Lung (tissue), 12 donors: ENCODE measurements around the gene BCOR. TPM values are rescaled to one million over a fixed set of nuclear protein-coding genes. Genes with fewer than 3 reads are reported as not detected.

Source experiments
- ATAC-seq: fragments of 200-7000 bp; cut with Tn5 transposase; one replicate; pipeline ENCODE4 v1.9.1; 2020; ENCODE audit warnings: moderate number of reproducible peaks; ENCODE audit not compliant: insufficient read depth, low FRiP score
- DNase-seq, 3 donors: peaks; one replicate each; pipeline ENCODE4 v3.0.0-alpha.2; 2013 to 2017
- H3K27ac ChIP-seq, 2 donors: one replicate each; pipeline ENCODE4 v1.5.1; 2013; ENCODE audit warnings: mild to moderate bottlenecking in 2 of 2, moderate library complexity in 2 of 2, control low read depth in 1 of 2, inconsistent platforms in 1 of 2, low read depth in 1 of 2, low read length in 1 of 2
- H3K27me3 ChIP-seq, 3 donors: one replicate each; pipeline ENCODE4 v1.5.1; 2013; ENCODE audit warnings: low read length in 2 of 3; ENCODE audit not compliant: control insufficient read depth in 3 of 3, insufficient read depth in 3 of 3
- H3K36me3 ChIP-seq, 4 donors: one replicate each; pipeline ENCODE4 v1.5.1; 2013; ENCODE audit warnings: low read length in 4 of 4, mild to moderate bottlenecking in 1 of 4, moderate library complexity in 1 of 4; ENCODE audit not compliant: control insufficient read depth in 4 of 4, insufficient read depth in 4 of 4
- H3K4me1 ChIP-seq, 5 donors: one replicate each; pipeline ENCODE4 v1.5.1; 2013; ENCODE audit warnings: low read length in 5 of 5, mild to moderate bottlenecking in 2 of 5, moderate library complexity in 1 of 5; ENCODE audit not compliant: control insufficient read depth in 5 of 5, insufficient read depth in 5 of 5
- H3K4me3 ChIP-seq: one replicate; pipeline ENCODE4 v1.5.1; 2013; ENCODE audit warnings: mild to moderate bottlenecking, control low read depth, moderate library complexity
- H3K9ac ChIP-seq, 2 donors: one replicate each; pipeline ENCODE4 v1.5.1; 2013; ENCODE audit warnings: low read length in 2 of 2, control low read depth in 1 of 2; ENCODE audit not compliant: insufficient read depth in 1 of 2
- H3K9me3 ChIP-seq, 4 donors: one replicate each; pipeline ENCODE4 v1.5.1; 2013; ENCODE audit warnings: low read length in 3 of 4, mild to moderate bottlenecking in 1 of 4, moderate library complexity in 1 of 4; ENCODE audit not compliant: control insufficient read depth in 4 of 4, insufficient read depth in 3 of 4
- WGBS, 2 donors: extraction: QIAGEN DNeasy Blood & Tissue Kit; methylation state at CpG; one replicate each; pipeline ENCODE4 v1.1.7; 2013; 5-methylcytosine and 5-hydroxymethylcytosine counted together
- polyA plus RNA-seq, 2 donors: library from polyadenylated mRNA; stranded (reverse); fragments of 200-250 nt; gene quantifications; one replicate each; pipeline ENCODE4 v1.2.1, GENCODE V29; 2013
- total RNA-seq, 2 donors: library from RNA; depleted of rRNA in 1 of 2; stranded (reverse); fragments of >200 nt in 1 of 2; gene quantifications; one replicate each; pipeline ENCODE4 v1.2.1, GENCODE V29; 2014 to 2021
- TF ChIP-seq, protein P1 (sequence below): IDR thresholded peaks from 2 replicates; pipeline ENCODE4 v1.5.1; 2012; ENCODE audit warnings: mild to moderate bottlenecking; ENCODE audit errors: control extremely low read depth, extremely low read depth
- donor health status: control.
- donor health status: control.
- donor health status: Bipolar disorder and iron deficiency.
- donor health status: healthy.
- donor health status: DM: yes; HTN: yes; CAD: no.

Gene BCOR
- total and polyA plus RNA-seq, 4 donors, result 10.8 to 67.2 (median 15.9) TPM

GRCh38 chrX:40074959-40075332 is 22.8 kb downstream of the BCOR start:
- ATAC-seq (no peak), DNase-seq (no peak)
- Histone ChIP-seq H3K4me1 (peaks cover 0 to 10% (median 0%) of the 10 kb centered on the region in 5 donors), H3K27me3 (peaks cover 0 to 4% (median 0%) of the 10 kb centered on the region in 3 donors), H3K9me3 (no peaks in the 10 kb centered on the region), H3K36me3 (peaks cover 6 to 22% (median 8%) of the 10 kb centered on the region in 4 donors), H3K27ac (no peak overlapping the region), H3K4me3 (no peak overlapping the region), H3K9ac (no peak overlapping the region)
- 86 to 87% methylated on average over 14 of the region's 14 CpGs for WGBS, 2 donors
- TF ChIP-seq, protein P1, sequence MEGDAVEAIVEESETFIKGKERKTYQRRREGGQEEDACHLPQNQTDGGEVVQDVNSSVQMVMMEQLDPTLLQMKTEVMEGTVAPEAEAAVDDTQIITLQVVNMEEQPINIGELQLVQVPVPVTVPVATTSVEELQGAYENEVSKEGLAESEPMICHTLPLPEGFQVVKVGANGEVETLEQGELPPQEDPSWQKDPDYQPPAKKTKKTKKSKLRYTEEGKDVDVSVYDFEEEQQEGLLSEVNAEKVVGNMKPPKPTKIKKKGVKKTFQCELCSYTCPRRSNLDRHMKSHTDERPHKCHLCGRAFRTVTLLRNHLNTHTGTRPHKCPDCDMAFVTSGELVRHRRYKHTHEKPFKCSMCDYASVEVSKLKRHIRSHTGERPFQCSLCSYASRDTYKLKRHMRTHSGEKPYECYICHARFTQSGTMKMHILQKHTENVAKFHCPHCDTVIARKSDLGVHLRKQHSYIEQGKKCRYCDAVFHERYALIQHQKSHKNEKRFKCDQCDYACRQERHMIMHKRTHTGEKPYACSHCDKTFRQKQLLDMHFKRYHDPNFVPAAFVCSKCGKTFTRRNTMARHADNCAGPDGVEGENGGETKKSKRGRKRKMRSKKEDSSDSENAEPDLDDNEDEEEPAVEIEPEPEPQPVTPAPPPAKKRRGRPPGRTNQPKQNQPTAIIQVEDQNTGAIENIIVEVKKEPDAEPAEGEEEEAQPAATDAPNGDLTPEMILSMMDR, result no peak

- peaks cover 0 to 1% (median 0%) of the 10 kb centered on the region in 4 donors for H3K9me3 ChIP-seq
- peaks cover 0 to 4% (median 0%) of the 10 kb centered on the region in 3 donors for H3K27me3 ChIP-seq
- ATAC-seq (no peak), DNase-seq (no peak)
- no peak overlapping the region for H3K4me3 ChIP-seq
- 94 to 97% methylated on average over 37 of the region's 37 CpGs for WGBS, 2 donors
- peaks cover 6 to 25% (median 12%) of the 10 kb centered on the region in 4 donors for H3K36me3 ChIP-seq
- peaks cover 0 to 9% (median 2%) of the 10 kb centered on the region in 5 donors for H3K4me1 ChIP-seq
- H3K27ac ChIP-seq, result no peak overlapping the region
- H3K9ac ChIP-seq, result no peak overlapping the region
- TF ChIP-seq, protein P1, result no peak
These were observed 23.4 kb downstream of the BCOR start for GRCh38 chrX:40074080-40074958.

DNA sequence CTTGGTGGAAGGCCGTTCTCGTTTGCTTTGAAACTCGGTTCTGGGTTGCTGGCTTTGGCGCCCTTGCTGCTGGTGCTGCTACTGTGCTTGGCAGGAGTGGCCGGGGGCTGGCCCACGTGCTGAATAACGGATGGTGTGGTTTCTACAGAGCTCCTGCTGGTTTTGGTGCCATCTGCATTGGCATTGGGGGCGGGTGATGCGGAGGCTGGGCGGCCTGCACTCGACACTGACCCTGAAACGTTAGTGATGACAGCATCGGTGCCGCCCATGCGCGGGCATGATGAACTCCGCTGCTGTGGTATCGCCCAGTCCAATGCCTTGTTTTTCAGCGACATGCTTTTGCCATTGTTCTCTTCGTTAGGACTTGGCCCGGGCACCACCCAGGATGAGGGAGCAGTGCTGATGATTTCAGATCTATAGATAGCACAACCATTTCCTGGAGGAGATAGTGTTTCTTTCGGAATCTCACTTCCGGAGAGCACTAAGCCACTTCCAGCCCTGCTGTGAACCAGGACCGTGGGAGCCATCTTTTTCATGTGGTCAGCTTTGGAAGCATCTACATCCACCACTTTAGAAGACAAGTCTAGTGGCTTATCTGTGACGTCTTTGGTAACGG is 24.2 kb downstream of the BCOR start:
- Histone ChIP-seq H3K4me1 (peaks cover 0 to 7% (median 2%) of the 10 kb centered on the region in 5 donors), H3K36me3 (peaks cover 9 to 29% (median 12%) of the 10 kb centered on the region in 4 donors), H3K9me3 (peaks cover 0 to 4% (median 0%) of the 10 kb centered on the region in 4 donors), H3K9ac (no peak overlapping the region), H3K27me3 (peaks cover 0 to 4% (median 0%) of the 10 kb centered on the region in 3 donors), H3K4me3 (no peak overlapping the region), H3K27ac (no peak overlapping the region)
- 83 to 86% methylated on average over 26 of the region's 26 CpGs for WGBS, 2 donors
- no peak for ATAC-seq
- TF ChIP-seq, protein P1, result no peak
- DNase-seq, result no peak
